Thyroid gland (tissue), 4 donors: ENCODE data around the gene CIRBP.

ENCODE experiments used
- CTCF ChIP-seq, 6 experiments: fragments of 200-600 bp in 3 of 6; fragments of 450-650 bp in 3 of 6; sonication (generic) in 3 of 6; IDR thresholded peaks; one replicate each; pipeline ENCODE4 v1.5.1; 2016 to 2019; ENCODE audit warnings: antibody characterized with exemption in 6 of 6, mild to moderate bottlenecking in 2 of 6, inconsistent platforms in 1 of 6, moderate library complexity in 1 of 6
- POLR2A ChIP-seq, 2 donors: fragments of 450-650 bp; IDR thresholded peaks; one replicate each; pipeline ENCODE4 v1.6.1; 2017; ENCODE audit warnings: antibody characterized with exemption in 2 of 2, mild to moderate bottlenecking in 2 of 2, moderate library complexity in 1 of 2

GRCh38 chr19:1264801-1265614, 4.1 kb upstream of the CIRBP start:
- TF ChIP-seq CTCF (IDR thresholded peaks at IDR 0.05) (no peak), POLR2A (IDR thresholded peaks at IDR 0.05) (no peak)
